ENCODE data around the gene AUTS2.

The AUTS2 gene

DNA sequence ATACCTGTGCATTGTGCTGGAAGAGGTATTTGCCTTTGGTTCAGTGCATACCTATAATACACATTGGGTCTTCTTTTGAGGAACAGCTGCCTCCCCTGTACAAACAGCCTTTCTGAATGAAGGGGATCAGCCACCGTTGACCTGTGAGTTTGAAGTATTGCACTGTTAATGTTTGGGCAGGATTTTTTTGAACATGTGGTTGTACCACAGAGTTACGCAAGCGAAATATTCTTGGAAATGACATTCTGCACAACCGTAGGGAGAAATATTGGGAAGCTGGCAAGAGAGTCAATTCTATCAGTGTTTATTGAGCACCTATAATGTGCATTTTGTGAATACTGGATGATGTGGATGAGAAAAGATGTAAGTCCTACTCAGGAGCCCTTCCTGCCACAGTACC lies 270.6 kb downstream of the AUTS2 start:
- DNase-seq (ENCODE audit: low read depth), result no peak
- no peak overlapping the region for H3K4me3 ChIP-seq (ENCODE audit: low read depth, low read length)
- TF ChIP-seq, protein P1, sequence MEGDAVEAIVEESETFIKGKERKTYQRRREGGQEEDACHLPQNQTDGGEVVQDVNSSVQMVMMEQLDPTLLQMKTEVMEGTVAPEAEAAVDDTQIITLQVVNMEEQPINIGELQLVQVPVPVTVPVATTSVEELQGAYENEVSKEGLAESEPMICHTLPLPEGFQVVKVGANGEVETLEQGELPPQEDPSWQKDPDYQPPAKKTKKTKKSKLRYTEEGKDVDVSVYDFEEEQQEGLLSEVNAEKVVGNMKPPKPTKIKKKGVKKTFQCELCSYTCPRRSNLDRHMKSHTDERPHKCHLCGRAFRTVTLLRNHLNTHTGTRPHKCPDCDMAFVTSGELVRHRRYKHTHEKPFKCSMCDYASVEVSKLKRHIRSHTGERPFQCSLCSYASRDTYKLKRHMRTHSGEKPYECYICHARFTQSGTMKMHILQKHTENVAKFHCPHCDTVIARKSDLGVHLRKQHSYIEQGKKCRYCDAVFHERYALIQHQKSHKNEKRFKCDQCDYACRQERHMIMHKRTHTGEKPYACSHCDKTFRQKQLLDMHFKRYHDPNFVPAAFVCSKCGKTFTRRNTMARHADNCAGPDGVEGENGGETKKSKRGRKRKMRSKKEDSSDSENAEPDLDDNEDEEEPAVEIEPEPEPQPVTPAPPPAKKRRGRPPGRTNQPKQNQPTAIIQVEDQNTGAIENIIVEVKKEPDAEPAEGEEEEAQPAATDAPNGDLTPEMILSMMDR (IDR thresholded peaks at IDR 0.05; ENCODE audit: insufficient read depth, low read depth, low read length, missing control alignments), result no peak

DNA sequence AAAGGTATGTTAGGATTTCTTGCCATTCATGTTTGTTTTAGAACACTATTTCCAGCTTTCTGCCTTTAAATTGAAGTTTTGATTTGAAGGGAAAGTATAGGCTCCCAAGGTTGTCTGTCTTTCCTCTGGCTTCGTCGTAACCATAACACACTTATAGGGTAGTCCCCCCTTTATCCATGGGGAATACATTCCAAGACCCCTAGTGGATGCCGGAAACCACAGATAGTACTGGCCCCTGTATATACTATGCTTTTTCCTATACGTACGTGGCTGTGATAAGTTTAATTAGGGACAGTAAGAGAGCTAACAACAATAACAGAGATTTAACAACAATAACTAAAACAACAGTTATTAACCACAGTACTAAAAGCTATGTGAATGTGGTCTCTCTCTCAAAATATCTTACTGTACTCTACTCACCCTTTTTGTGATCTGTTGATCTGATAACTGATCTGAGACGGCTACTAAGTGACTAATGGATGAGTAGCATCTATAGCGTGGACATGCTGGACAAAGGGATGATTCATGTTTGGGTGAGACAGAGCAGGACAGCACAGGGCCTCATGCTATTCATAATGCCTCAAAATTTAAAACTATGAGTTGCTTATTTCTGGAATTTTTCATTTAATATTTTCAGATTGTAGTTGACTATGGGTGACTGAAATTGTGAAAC lies 273.1 kb downstream of the AUTS2 start:
- DNase-seq (ENCODE audit: low read depth), result no peak
- TF ChIP-seq, protein P1 (IDR thresholded peaks at IDR 0.05; ENCODE audit: insufficient read depth, low read depth, low read length, missing control alignments), result no peak
- no peak overlapping the region for H3K4me3 ChIP-seq (ENCODE audit: low read depth, low read length)

DNA sequence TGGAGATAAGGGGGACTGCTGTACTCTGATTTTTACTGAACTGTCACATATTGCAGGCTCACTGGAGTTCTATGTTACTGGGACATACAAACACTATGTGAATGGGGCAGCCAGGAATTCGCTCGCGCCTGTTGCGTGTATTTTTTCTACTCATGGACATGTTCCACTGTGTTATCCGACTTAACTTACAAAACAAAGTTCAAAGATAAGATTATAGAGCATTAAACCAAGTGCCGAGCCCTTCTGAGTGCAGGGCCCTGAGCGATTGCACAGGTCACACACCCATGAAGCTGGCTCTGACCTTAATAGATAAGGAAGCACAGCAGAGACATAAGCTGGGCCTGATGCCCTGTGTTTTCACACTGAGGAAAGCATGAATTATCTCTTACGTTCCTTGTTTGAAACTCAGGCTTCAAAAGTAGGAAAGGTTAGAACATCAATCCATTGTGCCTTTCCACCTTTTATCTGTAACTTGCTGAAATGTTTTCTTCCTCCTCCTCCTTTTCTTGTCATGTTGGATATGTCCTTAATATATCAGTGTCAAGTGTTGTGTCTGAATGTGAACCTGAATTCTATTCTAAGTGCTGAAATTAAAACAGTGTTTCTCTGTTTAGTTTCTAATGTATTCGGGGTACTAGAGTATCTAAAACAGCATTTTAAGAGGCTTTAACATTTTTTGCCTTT lies 273.8 kb downstream of the AUTS2 start:
- no peak for DNase-seq (ENCODE audit: low read depth)
- TF ChIP-seq, protein P1 (IDR thresholded peaks at IDR 0.05; ENCODE audit: insufficient read depth, low read depth, low read length, missing control alignments), result no peak
- H3K4me3 ChIP-seq (ENCODE audit: low read depth, low read length), result no peak overlapping the region

DNA sequence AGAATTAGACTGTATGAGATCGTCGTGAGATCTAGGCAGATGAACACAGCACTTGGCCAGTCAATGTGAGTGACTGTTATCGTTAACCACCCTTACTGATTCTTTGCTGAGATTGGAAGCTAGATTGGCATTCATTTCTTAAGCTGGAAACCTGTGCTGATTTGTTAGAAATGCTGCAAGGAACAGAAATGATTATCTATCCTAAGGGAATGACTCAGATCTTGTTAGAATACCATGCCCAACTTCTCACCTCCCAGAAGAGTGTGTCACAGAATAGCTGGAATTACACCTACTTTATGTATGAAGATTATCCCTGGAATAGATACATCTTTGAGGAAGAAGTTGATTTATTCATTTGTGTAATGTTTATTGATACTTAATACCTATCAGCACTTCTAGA lies 275.2 kb downstream of the AUTS2 start:
- TF ChIP-seq, protein P1 (IDR thresholded peaks at IDR 0.05; ENCODE audit: insufficient read depth, low read depth, low read length, missing control alignments), result no peak
- no peak for DNase-seq (ENCODE audit: low read depth)
- H3K4me3 ChIP-seq (ENCODE audit: low read depth, low read length), result no peak overlapping the region

DNA sequence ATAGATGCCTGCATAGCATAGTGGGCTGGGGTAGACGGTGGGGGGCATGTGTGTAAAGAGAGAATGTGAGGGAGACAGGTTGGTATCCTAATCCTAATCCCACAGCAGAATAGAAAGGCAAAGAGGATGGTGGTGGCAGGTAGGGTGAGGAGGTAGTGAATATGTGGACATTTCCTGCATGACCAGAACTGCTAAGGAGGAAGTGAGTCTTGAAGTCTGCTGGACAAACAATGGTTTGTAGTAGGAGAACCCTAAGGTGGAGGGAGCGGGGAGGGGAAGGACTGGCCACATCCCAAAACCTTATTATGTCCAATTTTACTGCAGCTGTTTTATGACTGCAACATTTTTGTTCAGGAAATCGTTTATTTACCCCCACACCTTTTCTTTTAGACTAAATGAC lies 279.7 kb downstream of the AUTS2 start:
- H3K4me3 ChIP-seq (ENCODE audit: low read depth, low read length), result no peak overlapping the region
- TF ChIP-seq, protein P1 (IDR thresholded peaks at IDR 0.05; ENCODE audit: insufficient read depth, low read depth, low read length, missing control alignments), result no peak
- no peak for DNase-seq (ENCODE audit: low read depth)

DNA sequence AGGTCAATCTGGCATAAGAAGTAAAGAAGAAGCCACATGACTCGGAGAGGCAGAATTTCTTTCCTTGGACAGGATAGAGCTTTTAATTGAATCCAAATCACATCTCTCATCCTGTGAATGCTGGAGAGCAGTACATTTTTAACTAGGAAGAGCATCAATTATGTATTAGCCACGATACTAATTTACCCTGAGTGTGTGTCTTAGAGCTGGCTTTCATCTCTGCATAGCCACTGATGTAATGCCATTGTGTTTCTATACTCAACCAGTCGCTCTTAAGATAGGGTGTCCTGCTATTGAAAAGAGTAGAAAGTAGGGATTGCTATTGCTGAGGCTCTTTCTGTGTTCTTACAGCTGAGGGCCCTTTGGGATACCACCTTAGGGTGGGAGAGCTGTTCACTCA lies 280.3 kb downstream of the AUTS2 start:
- no peak overlapping the region for H3K4me3 ChIP-seq (ENCODE audit: low read depth, low read length)
- DNase-seq (ENCODE audit: low read depth), result no peak
- TF ChIP-seq, protein P1 (IDR thresholded peaks at IDR 0.05; ENCODE audit: insufficient read depth, low read depth, low read length, missing control alignments), result no peak
